HG03135 (cell line): ENCODE results near the gene HORMAD1.
"Not testable (repeated sequence)": the region's sequence is repeated elsewhere in the genome, so short reads cannot be mapped to it uniquely, and the experiment has no call there.

Experiments
- ATAC-seq: cut with Tn5 transposase; IDR thresholded peaks from one replicate; pipeline ENCODE4 v1.9.1; 2021; ENCODE audit warnings: mild to moderate bottlenecking, moderate library complexity; ENCODE audit not compliant: unreplicated experiment

The HORMAD1 gene

DNA sequence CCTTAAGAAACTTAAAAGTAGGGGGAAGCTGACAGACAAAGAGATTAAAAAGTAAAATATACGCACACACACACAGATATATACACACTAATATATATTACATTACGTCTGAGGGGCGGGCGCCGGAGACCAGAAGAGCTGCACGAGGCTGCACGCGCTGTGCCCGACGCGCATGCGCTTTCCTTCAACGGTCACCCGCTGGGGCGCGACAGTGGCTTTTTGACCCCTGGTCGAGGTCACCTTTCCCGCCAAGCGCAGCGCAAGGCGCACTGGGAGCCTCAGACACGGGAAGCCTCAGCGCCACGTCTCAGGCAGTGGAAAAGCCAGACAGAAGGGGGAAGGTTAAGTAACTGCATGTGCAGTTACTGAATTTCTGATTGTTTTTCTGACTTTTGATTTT, at the start of gene HORMAD1:
Gene HORMAD1, minus strand, starts transcription at position 193 of the 400 bp plus-strand sequence. CDS start 1,390 bp downstream, outside the sequence.
- ATAC-seq = no peak

DNA sequence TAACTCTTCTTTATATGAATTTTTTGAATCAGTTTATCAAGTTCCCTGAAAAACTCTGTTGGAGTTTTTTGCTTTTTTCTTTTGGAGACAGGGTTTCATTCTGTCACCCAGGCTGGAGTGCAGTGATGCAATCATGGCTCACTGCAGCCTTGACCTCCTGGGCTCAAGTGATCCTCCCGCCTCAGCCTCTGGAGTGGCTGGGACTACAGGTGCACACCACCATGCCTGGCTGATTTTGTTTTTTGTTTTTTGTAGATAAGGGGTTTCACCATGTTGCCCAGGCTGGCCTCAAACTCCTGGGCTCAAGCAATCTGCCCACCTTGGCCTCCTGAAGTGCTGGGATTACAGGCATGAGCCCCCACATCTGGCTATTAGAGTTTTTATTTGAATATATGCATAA, 47.0 kb upstream of the HORMAD1 start:
- not testable (repeated sequence) for ATAC-seq

DNA sequence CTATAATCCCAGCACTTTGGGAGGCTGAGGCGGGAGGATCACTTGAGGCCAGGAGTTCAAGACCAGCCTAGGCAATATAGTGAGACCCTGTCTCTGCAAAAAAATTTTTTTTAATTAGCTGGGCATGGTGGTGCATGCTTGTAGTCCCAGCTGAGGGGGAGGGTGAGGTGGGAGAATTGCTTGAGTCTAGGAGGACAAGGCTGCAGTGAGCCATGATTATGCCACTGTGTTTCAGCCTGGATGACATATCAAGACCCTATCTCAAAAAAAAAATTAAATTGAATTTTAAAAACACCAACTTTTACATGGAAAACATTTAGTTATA, 45.2 kb upstream of the HORMAD1 start:
- peak; percentile 29 for ATAC-seq

GRCh38 chr1:150765296-150765976, 44.7 kb upstream of the HORMAD1 start, which contains the start of gene CTSS:
TSS of gene CTSS (minus strand) at chr1:150765778. CDS start at chr1:150764763, 1,015 bp downstream.
- peak; percentile 79 for ATAC-seq

- ATAC-seq = no peak
Observed at GRCh38 chr1:150764617-150765101, 44.0 kb upstream of the HORMAD1 start.

DNA sequence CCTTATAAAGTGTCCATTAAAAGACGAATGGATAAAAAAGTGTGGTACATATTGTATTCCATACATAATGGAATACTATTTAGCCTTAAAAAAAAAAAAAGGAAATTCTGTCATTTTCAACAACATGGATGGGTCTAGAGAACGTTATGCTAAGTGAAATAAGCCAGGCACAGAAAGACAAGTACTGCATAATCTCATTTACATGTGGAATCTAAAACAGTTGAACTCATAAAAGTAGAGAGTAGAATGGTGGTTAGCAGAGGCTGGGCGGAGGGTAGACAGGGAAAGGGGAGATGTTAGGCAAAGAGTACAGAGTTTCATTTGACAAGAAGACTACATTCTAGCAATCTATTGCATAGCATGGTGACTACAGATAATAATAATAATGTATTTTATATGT, 42.3 kb upstream of the HORMAD1 start:
- ATAC-seq = no peak

DNA sequence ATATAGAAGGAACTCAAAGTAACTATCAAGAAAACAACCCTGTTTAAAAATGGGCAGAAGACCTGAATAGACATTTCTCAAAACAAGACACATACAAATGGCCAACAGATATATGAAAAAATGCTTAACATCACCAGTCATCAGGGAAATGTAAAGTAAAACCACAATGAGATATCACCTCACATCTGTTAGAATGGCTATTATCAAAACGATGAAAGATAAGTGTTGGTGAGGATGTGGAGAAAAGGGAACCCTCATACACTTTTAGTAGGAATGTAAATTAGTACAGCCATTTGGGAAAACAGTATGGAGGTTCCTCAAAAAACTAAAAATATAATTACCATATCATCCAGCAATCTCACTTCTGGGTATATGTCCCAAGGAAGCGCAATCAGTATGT, 41.9 kb upstream of the HORMAD1 start:
- no peak for ATAC-seq

DNA sequence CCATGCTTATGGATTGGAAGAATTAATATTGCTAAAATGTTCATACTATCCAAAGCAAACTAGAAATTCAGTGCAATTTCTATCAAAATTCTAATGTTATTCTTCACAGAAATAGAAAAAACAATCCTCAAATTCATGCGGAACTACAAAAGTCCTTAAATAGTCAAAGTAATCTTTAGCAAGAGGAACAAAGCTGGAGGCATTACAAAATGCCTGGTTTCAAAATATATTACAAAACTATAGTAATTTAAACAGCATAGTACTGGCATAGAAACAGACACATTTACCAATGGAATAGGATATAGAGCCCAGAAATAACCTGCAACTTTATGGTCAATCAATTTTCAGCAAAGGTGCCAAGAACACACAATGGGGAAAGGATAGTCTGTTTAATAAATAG, 41.1 kb upstream of the HORMAD1 start:
- ATAC-seq = no peak

- ATAC-seq = no peak
Observed at GRCh38 chr1:150760013-150760412, 39.3 kb upstream of the HORMAD1 start.

GRCh38 chr1:150753416-150753815, 32.7 kb upstream of the HORMAD1 start:
- no peak for ATAC-seq

DNA sequence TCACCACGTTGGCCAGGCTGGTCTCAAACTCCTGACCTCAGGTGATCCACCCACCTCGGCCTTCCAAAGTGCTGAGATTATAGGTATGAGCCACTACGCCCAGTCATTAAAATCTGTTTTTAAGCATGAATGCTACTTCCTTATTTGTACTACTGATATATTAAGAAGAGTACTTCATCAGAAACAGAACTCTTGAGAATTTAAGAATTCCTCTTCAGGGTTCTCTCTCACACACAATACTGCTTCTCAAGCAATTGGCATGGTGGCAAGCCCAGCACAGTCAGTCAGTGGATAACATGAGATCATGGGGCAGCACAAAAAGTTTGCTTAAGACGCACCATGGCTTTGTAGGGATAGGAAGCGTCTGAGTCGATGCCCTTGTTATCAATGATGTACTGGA, 30.7 kb upstream of the HORMAD1 start:
- ATAC-seq = no peak

GRCh38 chr1:150749720-150750311, 29.1 kb upstream of the HORMAD1 start:
- no peak for ATAC-seq

- ATAC-seq = no peak
Observed at GRCh38 chr1:150748878-150749719, 28.4 kb upstream of the HORMAD1 start.

GRCh38 chr1:150730130-150730721, 9.5 kb upstream of the HORMAD1 start:
- ATAC-seq = no peak

DNA sequence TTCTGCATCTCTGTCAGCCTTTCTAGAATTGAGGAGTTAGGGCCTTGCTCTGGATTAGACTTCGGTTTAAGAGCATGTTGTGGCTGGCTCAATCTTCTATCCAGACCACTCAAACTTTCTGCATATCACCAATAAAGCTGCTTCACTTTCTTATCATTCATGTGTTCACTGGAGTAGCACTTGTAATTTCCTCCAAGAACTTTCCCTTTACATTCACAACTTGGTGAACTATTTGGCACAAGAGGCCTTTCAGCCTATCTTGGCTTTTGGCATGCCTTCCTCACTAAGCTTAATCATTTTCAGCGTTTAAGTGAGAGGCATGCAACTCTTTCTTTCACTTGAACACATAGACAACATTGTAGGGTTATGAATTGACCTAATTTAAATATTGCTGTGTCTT, 3.6 kb upstream of the HORMAD1 start:
- ATAC-seq = no peak

DNA sequence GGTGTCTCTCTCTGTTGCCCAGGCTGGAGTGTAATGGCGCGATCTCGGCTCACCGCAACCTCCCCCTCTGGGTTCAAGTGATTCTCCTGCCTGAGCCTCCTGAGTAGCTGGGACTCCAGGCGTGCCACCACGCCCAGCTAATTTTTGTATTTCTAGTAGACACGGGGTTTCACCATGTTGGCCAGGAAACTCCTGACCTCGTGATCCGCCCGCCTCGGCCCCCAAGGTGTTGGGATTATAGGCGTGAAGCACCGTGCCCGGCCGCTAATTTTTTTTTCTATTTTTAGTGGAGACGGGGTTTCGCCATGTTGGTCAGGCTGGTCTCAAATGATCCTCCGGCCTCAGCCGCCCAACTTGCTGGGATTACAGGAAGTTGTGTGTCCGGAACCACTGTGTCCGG, 597 bp downstream of the HORMAD1 start:
- no peak for ATAC-seq

GRCh38 chr1:150718225-150718891, 2.3 kb downstream of the HORMAD1 start:
- no peak for ATAC-seq

GRCh38 chr1:150709031-150709430, 11.7 kb downstream of the HORMAD1 start:
- ATAC-seq = not testable (repeated sequence)

- no peak for ATAC-seq
Observed at GRCh38 chr1:150708595-150708994, 12.1 kb downstream of the HORMAD1 start.

DNA sequence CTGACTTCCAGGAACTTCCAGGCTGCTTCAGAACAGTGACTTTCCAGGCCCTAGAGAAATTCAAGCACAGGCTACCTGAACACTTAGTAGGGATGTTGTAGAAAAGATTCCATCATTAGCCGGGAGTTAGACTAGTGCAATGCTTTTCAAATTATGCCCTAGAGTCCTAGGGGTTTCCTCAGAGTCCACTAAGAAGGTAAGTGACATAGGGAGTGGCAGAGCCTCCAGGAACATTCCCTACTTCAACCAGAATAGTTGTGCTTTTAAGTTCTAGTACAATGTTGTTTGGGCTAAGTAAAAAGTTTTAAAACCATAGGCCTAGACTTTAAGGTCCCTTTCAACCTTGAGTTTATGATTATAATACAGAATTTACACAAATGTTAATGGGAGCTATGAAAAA, 14.6 kb downstream of the HORMAD1 start:
- ATAC-seq = no peak

GRCh38 chr1:150703427-150703826, 17.3 kb downstream of the HORMAD1 start:
- no peak for ATAC-seq
